ENCODE results near the gene WNT3A. TPM values are rescaled to one million over a fixed set of nuclear protein-coding genes. Genes with fewer than 3 reads are reported as not detected.
A peak's percentile ranks its signal among the peaks of the same experiment; 100 is the strongest.

Gene WNT3A
- total RNA-seq, 3 donors from 2014 or later, result 0.29 TPM; not detected in 2

DNA sequence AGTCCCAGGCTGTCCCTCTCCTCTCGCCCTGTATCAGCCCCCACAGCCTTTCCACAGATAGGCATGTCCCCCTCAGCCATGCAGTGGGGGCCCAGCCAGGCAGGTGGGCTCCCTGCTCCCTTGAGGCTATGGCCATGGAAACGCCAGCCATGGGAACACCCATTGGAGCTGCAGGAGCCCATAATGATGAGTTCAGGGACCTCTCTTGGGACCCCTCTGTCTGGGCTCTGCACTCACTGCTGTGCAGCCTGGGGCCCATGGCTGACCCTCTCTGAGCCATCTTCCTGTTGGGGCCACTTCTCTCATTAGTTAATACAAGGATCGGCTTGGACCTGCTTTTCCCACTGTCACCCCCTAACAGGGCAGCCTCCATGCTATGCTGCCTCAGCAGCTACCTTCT is 33.2 kb downstream of the WNT3A start:
- DNase-seq (ENCODE audit: low spot score in 2 of 2), result peak in 1 of 2 donors; percentile 30
- no peak overlapping the region for H3K4me3 ChIP-seq
- H3K27ac ChIP-seq, result no peak overlapping the region
- no peaks in the 10 kb centered on the region for H3K36me3 ChIP-seq
- TF ChIP-seq POLR2AphosphoS5 (IDR thresholded peaks at IDR 0.05) (no peak), POLR2A (IDR thresholded peaks at IDR 0.05) (no peak)
- TF ChIP-seq, protein P1, sequence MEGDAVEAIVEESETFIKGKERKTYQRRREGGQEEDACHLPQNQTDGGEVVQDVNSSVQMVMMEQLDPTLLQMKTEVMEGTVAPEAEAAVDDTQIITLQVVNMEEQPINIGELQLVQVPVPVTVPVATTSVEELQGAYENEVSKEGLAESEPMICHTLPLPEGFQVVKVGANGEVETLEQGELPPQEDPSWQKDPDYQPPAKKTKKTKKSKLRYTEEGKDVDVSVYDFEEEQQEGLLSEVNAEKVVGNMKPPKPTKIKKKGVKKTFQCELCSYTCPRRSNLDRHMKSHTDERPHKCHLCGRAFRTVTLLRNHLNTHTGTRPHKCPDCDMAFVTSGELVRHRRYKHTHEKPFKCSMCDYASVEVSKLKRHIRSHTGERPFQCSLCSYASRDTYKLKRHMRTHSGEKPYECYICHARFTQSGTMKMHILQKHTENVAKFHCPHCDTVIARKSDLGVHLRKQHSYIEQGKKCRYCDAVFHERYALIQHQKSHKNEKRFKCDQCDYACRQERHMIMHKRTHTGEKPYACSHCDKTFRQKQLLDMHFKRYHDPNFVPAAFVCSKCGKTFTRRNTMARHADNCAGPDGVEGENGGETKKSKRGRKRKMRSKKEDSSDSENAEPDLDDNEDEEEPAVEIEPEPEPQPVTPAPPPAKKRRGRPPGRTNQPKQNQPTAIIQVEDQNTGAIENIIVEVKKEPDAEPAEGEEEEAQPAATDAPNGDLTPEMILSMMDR (IDR thresholded peaks at IDR 0.05), result no peak
- no peaks in the 10 kb centered on the region for H3K9me3 ChIP-seq
- H3K27me3 ChIP-seq, result peaks cover 0 to 31% of the 10 kb centered on the region in 2 donors
- no peaks in the 10 kb centered on the region for H3K4me1 ChIP-seq
- intact Hi-C loops (cut with DNase I; ENCODE audit: low total_unique reads), result no loop called here

DNA sequence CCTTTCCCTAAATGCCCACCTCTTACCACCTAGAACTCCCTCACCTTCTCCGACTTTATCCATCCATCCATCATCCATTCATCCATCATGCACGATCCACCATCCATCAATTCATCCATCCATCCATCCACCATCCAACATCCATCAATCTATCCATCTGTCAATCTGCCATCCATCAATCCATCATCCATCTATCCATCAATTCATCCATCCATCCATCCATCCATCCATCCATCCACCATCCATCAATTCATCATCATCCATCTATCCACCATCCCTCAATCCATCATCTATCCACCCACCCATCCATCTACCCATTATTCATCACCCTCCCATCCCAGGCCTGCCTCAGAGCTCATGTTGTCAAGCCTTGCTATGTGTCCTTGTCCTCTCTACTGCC is 34.5 kb downstream of the WNT3A start:
- intact Hi-C loops (cut with DNase I; ENCODE audit: low total_unique reads), result no loop called here
- no peak overlapping the region for H3K4me3 ChIP-seq
- H3K36me3 ChIP-seq, result no peaks in the 10 kb centered on the region
- H3K9me3 ChIP-seq, result no peaks in the 10 kb centered on the region
- no peak overlapping the region for H3K27ac ChIP-seq
- H3K27me3 ChIP-seq, result peaks cover 0 to 27% of the 10 kb centered on the region in 2 donors
- no peak for DNase-seq (ENCODE audit: low spot score in 2 of 2)
- no peaks in the 10 kb centered on the region for H3K4me1 ChIP-seq
- TF ChIP-seq POLR2A (IDR thresholded peaks at IDR 0.05), result no peak
- no peak for TF ChIP-seq POLR2AphosphoS5 (IDR thresholded peaks at IDR 0.05)
- TF ChIP-seq, protein P1 (IDR thresholded peaks at IDR 0.05), result no peak

DNA sequence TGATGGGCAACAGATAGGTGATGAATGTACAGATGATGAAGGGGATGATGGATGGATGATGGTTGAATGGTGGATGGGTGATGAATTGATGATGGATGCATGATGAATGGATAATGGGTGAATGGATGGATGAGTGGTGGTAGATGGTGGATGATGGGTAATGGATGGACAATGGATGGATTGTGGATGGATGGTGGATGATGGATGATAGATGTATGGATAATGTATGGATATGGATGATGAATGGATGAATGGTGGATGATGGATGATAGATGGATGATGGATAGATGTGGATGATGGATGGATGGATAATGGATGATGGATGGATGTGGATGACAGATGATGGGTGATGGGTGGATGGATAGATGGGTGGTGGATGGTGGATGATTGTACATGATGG is 35.7 kb downstream of the WNT3A start:
- intact Hi-C loops (cut with DNase I; ENCODE audit: low total_unique reads), result no loop called here
- no peak for TF ChIP-seq POLR2A (IDR thresholded peaks at IDR 0.05)
- TF ChIP-seq POLR2AphosphoS5 (IDR thresholded peaks at IDR 0.05), result no peak
- TF ChIP-seq, protein P1 (IDR thresholded peaks at IDR 0.05), result no peak
- no peak for DNase-seq (ENCODE audit: low spot score in 2 of 2)
- Histone ChIP-seq H3K4me1 (no peaks in the 10 kb centered on the region), H3K27ac (no peak overlapping the region), H3K36me3 (no peaks in the 10 kb centered on the region), H3K27me3 (peaks cover 0 to 16% of the 10 kb centered on the region in 2 donors), H3K4me3 (no peak overlapping the region), H3K9me3 (no peaks in the 10 kb centered on the region)

DNA sequence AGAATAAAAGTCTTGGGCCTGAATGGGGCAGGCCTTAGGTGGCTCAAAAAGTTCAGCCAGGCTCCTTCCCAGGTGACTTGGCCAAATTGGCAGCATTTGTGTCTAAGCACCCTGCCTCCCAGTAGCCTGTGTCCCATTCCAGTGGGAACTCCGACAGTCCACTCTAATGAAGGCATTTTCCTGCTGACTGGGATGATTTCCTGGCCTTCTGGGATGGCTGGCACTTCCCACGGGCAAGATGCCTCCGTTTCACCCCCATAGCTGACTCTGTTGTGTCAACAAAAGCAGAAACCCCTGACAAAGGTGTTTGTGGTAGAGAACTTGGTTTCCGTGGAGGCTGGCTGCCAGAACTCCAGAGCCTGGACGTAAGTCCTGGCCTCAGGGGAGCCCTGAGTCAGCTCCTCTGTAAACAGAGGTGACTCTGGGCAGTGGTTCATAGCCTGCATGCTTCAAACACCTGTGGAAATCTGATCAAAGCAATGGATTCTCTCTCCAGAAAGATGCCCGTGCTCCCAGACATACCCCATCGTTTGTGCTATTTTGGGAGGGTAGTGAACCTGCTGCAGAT is 36.6 kb downstream of the WNT3A start:
- no peak overlapping the region for H3K4me3 ChIP-seq
- TF ChIP-seq POLR2A (IDR thresholded peaks at IDR 0.05) (no peak), POLR2AphosphoS5 (IDR thresholded peaks at IDR 0.05) (no peak)
- TF ChIP-seq, protein P1 (IDR thresholded peaks at IDR 0.05), result no peak
- no peaks in the 10 kb centered on the region for H3K4me1 ChIP-seq
- H3K9me3 ChIP-seq, result no peaks in the 10 kb centered on the region
- H3K27me3 ChIP-seq, result peaks cover 0 to 7% of the 10 kb centered on the region in 2 donors
- peak; percentile 72 to 76 for DNase-seq (ENCODE audit: low spot score in 2 of 2)
- H3K27ac ChIP-seq, result peak overlapping the region; percentile 44 to 61
- no peaks in the 10 kb centered on the region for H3K36me3 ChIP-seq
- intact Hi-C loops (cut with DNase I; ENCODE audit: low total_unique reads), result no loop called here

DNA sequence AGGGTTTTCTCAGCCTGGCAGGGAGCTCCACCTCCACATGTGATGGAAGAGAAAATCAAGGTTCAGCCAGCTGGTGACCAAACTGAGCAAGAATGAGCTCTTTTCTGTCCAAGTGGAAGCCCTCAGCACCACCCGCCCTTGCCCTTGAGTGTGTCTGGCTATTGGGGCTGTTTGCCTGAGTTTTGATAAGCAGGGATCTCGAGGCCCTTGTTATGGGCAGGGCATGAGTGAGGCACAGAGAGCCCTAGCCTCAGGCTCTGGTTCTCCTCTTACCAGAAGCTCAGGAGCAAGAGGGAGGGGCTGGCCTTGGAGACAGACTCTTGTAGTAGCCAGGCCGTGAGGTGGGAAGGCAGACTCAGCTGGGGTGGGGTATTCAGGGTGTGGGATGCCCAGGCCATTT is 38.2 kb downstream of the WNT3A start:
- H3K9me3 ChIP-seq, result no peaks in the 10 kb centered on the region
- H3K27me3 ChIP-seq, result no peaks in the 10 kb centered on the region
- H3K4me3 ChIP-seq, result no peak overlapping the region
- no peaks in the 10 kb centered on the region for H3K4me1 ChIP-seq
- H3K27ac ChIP-seq, result no peak overlapping the region
- no peak for DNase-seq (ENCODE audit: low spot score in 2 of 2)
- intact Hi-C loops (cut with DNase I; ENCODE audit: low total_unique reads), result no loop called here
- TF ChIP-seq POLR2AphosphoS5 (IDR thresholded peaks at IDR 0.05) (no peak), POLR2A (IDR thresholded peaks at IDR 0.05) (no peak)
- TF ChIP-seq, protein P1 (IDR thresholded peaks at IDR 0.05), result no peak
- H3K36me3 ChIP-seq, result no peaks in the 10 kb centered on the region

Measured in breast epithelium (tissue), 4 donors.